Activated CD4-positive, alpha-beta memory T cell treated with anti-CD3 and anti-CD28 coated beads for 36 hours (primary cell): Measurements from ENCODE around the gene HRH3. TPM values are rescaled to one million over a fixed set of nuclear protein-coding genes. Genes with fewer than 3 reads are reported as not detected.

Experiments
- CTCF ChIA-PET: fragments of 350-600 bp; sonication (Branson Sonifier 250); formaldehyde crosslinking; loops from one replicate; lab custom pipeline; 2021; ENCODE audit warnings: antibody characterized with exemption, inconsistent platforms; lab: Charles Lee
- POLR2A ChIA-PET: fragments of 350-600 bp; sonication (Branson Sonifier 250); formaldehyde crosslinking; loops from one replicate; lab custom pipeline; 2021; ENCODE audit warnings: antibody characterized with exemption; lab: Charles Lee
- DNase-seq: peaks from one replicate; pipeline ENCODE4 v3.0.0-alpha.2; 2020
- H3K27ac Mint-ChIP-seq: one replicate; pipeline ENCODE4 v1.8.0; 2021; ENCODE audit warnings: mixed read lengths
- H3K27me3 Mint-ChIP-seq: one replicate; pipeline ENCODE4 v1.8.0; 2021; ENCODE audit warnings: mixed read lengths
- H3K36me3 Mint-ChIP-seq: one replicate; pipeline ENCODE4 v1.8.0; 2021; ENCODE audit warnings: mixed read lengths
- H3K4me1 Mint-ChIP-seq: one replicate; pipeline ENCODE4 v1.8.0; 2021; ENCODE audit warnings: low read depth, mixed read lengths
- H3K4me3 Mint-ChIP-seq: one replicate; pipeline ENCODE4 v1.8.0; 2021; ENCODE audit warnings: mild to moderate bottlenecking, mixed read lengths
- H3K9me3 Mint-ChIP-seq: one replicate; pipeline ENCODE4 v1.8.0; 2021; ENCODE audit warnings: mixed read lengths
- intact Hi-C: fragments of 100-400 bp; cut with micrococcal nuclease; formaldehyde crosslinking; loops from one replicate; pipeline ENCODE4 v1.15.1; 2023
- total RNA-seq, 2 experiments: library from RNA; stranded (reverse); gene quantifications; one replicate each; pipeline ENCODE4 v1.2.3, GENCODE V29; 2021

HRH3 gene
- total RNA-seq, 2 experiments from 2014 or later, result not detected

DNA sequence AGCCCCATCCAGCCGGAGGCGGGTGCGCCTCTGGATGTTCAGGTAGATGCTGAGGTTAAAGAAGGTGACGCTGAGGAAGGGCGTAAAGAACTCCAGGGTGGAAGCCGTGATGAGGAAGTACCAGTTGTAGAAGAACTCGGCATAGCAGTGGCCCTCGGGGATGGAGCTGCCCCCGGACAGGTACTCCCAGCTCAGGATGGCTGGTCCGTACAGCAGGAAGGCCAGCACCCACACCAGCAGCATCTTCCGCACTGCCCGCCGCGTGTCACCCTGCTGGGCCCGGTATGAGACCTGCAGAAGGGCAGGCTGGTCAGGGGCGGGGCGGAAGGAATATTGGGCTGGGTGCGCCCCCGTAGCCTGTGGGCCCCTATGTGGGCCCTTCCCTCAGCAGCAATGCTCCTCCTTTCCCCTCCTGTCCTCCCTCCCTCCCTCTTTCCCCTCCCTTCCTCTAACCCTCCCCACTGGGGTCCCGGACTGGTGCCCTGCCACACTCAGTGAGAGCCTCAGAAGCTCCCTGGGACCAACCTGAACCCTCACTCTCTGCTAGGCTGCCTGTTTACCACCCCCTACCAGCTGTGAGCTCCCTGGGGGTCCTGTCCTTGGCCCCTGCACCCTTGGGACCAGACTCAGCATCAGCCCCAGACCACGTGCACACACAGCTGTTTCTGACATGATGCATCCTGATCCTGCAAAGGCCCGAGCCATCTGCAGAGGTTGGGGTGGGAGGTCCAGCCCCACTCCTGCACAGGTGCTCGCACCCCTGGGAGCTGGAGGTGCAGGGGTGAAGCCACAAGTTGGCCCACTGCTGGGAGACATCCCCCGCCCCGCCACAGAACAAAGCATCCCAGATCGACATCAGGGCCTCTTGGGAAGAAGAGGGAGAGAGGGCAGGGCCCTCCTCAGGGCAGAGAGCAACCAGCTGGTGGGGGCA is 3.2 kb downstream of the HRH3 start:
- H3K9me3 Mint-ChIP-seq, result no peaks in the 10 kb centered on the region
- no peak for DNase-seq
- H3K4me1 Mint-ChIP-seq, result no peaks in the 10 kb centered on the region
- intact Hi-C loops, result no loop called here
- CTCF ChIA-PET, result no interaction called here
- no peak overlapping the region for H3K4me3 Mint-ChIP-seq
- no peak overlapping the region for H3K27ac Mint-ChIP-seq
- POLR2A ChIA-PET, result no interaction called here
- peaks cover 38% of the 10 kb centered on the region for H3K27me3 Mint-ChIP-seq
- H3K36me3 Mint-ChIP-seq, result no peaks in the 10 kb centered on the region

DNA sequence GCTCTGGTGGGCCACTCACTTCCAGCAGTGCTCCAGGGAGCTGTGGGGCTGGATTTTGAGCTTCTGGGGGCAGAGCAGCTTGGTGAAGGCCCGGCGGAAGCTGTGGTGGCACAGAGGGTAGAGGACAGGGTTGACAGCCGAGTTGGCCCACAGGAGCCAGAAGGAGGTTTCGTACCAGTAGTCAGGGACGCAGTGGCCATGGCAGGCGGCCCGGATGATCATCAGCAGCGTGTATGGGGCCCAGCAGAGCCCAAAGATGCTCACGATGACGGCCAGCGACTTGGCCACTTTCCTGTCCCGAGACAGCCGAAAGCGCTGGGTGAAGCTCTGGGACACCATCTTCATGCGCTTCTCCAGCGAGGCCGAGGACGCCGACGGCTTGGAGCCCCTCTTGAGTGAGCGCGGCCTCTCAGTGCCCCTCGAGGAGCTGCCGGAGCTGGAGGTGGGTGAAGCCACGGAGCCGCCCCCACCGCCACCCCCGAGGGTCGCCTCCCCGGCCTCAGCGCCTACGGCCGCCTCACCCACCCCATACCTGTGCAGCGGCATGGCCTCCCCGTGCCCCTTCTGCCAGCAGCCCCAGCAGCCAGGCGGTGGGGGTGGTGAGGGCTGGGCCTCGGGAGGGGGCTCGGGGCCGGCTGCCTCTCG is 4.0 kb downstream of the HRH3 start:
- CTCF ChIA-PET, result no interaction called here
- no peaks in the 10 kb centered on the region for H3K4me1 Mint-ChIP-seq
- H3K27ac Mint-ChIP-seq, result no peak overlapping the region
- no peak overlapping the region for H3K4me3 Mint-ChIP-seq
- H3K9me3 Mint-ChIP-seq, result no peaks in the 10 kb centered on the region
- H3K27me3 Mint-ChIP-seq, result peaks cover 32% of the 10 kb centered on the region
- no peaks in the 10 kb centered on the region for H3K36me3 Mint-ChIP-seq
- DNase-seq, result no peak
- intact Hi-C loops, result no loop called here
- POLR2A ChIA-PET, result no interaction called here

GRCh38 chr20:62215020-62215990 is 4.8 kb downstream of the HRH3 start:
- ChIA-PET POLR2A (no interaction called here), CTCF (no interaction called here)
- Mint-ChIP-seq H3K27me3 (peaks cover 26% of the 10 kb centered on the region), H3K36me3 (no peaks in the 10 kb centered on the region), H3K4me3 (no peak overlapping the region), H3K27ac (no peak overlapping the region), H3K4me1 (no peaks in the 10 kb centered on the region), H3K9me3 (no peaks in the 10 kb centered on the region)
- no peak for DNase-seq
- intact Hi-C loops, result no loop called here

- H3K27me3 Mint-ChIP-seq, result peaks cover 24% of the 10 kb centered on the region
- H3K27ac Mint-ChIP-seq, result no peak overlapping the region
- H3K4me1 Mint-ChIP-seq, result no peaks in the 10 kb centered on the region
- ChIA-PET POLR2A (no interaction called here), CTCF (no interaction called here)
- intact Hi-C loops, result no loop called here
- DNase-seq, result no peak
- H3K9me3 Mint-ChIP-seq, result no peaks in the 10 kb centered on the region
- no peak overlapping the region for H3K4me3 Mint-ChIP-seq
- no peaks in the 10 kb centered on the region for H3K36me3 Mint-ChIP-seq
These were observed 6.0 kb downstream of the HRH3 start for GRCh38 chr20:62214067-62214466.

DNA sequence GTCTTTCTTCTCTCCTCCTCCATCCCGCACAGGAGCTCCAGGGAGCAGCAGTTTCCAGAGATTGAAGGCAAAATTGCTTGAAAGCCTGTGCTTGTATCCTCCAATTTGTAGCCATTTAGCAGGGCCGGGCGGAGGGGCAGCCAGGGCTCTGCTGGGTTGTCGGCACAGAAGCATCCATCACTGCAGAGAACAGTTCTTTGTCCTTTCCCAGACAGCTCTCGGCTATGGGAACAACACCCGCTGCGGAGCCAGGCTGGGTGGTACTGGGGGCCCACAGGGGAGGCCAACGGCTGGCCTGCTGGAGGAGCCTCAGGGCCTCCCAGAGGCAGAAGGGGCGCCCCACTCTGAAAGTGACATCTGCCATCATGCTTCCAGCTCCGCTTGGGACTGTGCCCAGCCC is 7.8 kb downstream of the HRH3 start:
- H3K36me3 Mint-ChIP-seq, result no peaks in the 10 kb centered on the region
- peaks cover 12% of the 10 kb centered on the region for H3K27me3 Mint-ChIP-seq
- DNase-seq, result no peak
- no peak overlapping the region for H3K27ac Mint-ChIP-seq
- H3K9me3 Mint-ChIP-seq, result no peaks in the 10 kb centered on the region
- no peak overlapping the region for H3K4me3 Mint-ChIP-seq
- POLR2A ChIA-PET, result no interaction called here
- H3K4me1 Mint-ChIP-seq, result no peaks in the 10 kb centered on the region
- CTCF ChIA-PET, result no interaction called here
- intact Hi-C loops, result no loop called here

DNA sequence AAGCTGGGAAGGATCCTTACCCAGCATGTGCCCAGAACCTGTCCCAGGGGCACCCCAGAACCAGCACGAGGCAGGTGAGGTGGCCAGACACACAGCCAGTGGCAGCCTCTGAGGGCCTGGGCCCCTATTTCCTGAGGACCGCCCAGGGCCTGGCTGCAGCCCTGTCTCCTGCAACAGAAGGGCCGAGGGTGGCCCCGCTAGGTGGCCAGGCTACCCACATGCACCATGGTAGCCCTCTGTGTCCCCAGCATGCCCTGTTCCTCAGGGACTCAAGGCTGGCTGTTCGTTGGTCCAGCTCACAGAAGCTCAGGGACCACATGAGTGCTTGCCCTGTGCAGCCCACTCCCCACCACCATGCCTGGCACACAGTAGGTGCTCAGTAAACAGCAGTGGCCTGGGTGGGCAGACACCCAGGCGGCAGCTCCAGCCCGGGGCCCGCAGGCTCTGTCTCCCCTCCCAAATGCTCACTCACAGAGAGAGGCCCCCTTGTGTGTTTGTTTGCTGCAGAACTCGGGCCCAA is 8.2 kb downstream of the HRH3 start:
- CTCF ChIA-PET, result no interaction called here

GRCh38 chr20:62211216-62211615 is 8.9 kb downstream of the HRH3 start:
- Mint-ChIP-seq H3K27me3 (peaks cover 9% of the 10 kb centered on the region), H3K9me3 (no peaks in the 10 kb centered on the region), H3K27ac (no peak overlapping the region), H3K4me3 (no peak overlapping the region), H3K36me3 (no peaks in the 10 kb centered on the region), H3K4me1 (no peaks in the 10 kb centered on the region)
- no peak for DNase-seq
- ChIA-PET POLR2A (no interaction called here), CTCF (no interaction called here)
- intact Hi-C loops, result no loop called here

More for the DNA sequence above, 8.2 kb downstream of the HRH3 start:
- POLR2A ChIA-PET, result no interaction called here
- Mint-ChIP-seq H3K4me3 (no peak overlapping the region), H3K9me3 (no peaks in the 10 kb centered on the region), H3K4me1 (no peaks in the 10 kb centered on the region), H3K27me3 (peaks cover 10% of the 10 kb centered on the region), H3K36me3 (no peaks in the 10 kb centered on the region), H3K27ac (no peak overlapping the region)
- DNase-seq, result no peak
- intact Hi-C loops, result no loop called here

GRCh38 chr20:62210496-62210855 is 9.6 kb downstream of the HRH3 start:
- Mint-ChIP-seq H3K4me1 (no peaks in the 10 kb centered on the region), H3K36me3 (no peaks in the 10 kb centered on the region), H3K4me3 (no peak overlapping the region), H3K9me3 (no peaks in the 10 kb centered on the region), H3K27me3 (peaks cover 9% of the 10 kb centered on the region), H3K27ac (no peak overlapping the region)
- ChIA-PET POLR2A (no interaction called here), CTCF (no interaction called here)
- no peak for DNase-seq
- intact Hi-C loops, result no loop called here

- Mint-ChIP-seq H3K4me3 (no peak overlapping the region), H3K4me1 (no peaks in the 10 kb centered on the region), H3K36me3 (no peaks in the 10 kb centered on the region), H3K27ac (no peak overlapping the region), H3K9me3 (no peaks in the 10 kb centered on the region), H3K27me3 (peaks cover 7% of the 10 kb centered on the region)
- ChIA-PET POLR2A (no interaction called here), CTCF (no interaction called here)
- no peak for DNase-seq
- intact Hi-C loops, result no loop called here
These were observed 10.1 kb downstream of the HRH3 start for GRCh38 chr20:62209850-62210495.

DNA sequence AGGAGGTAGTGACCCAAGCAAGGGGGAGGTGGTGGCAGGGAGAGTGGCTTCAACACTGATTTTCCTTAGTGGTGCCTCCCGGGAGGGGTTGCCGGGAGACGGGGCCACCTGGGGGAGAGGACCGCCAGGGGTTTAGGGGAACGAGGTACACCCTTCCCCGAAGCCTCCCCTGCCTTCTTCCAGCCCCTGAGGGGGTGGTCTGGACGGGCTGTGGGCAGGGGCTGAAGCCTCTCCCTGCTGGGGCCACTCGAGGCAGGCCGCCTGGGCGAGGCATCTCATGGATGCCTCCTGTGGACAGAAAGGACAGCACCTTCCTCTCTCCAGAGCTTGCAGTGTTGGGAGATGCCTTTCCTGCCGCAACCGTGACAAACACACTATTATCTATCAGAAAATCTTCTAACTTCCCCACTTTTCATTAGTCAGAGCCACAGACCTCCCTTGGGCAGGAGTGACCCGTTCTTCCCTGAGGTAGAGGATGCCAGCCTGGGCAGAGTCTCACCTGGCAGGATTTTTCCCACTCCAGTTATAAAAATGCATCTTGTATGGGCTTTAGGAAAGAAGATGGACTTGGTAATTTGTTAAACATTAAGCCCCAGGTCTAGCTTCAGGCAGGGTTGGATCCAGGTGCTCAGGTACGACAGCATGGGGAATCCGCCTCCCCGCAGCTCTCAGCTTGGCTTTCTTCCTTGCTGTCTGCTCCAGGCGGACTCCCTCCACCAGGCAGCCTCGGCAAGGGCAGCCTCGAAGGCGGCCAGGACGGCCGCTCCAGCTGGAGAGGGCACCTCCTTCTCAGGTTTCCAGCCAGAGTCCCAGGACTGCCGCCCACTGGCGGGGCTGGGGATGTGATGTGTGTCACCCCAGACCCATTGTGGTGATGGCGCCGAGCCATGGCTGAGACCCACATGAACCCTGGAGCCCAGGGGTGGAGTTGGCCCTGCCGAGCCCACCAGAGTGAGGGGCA is 11.0 kb downstream of the HRH3 start:
- no peaks in the 10 kb centered on the region for H3K4me1 Mint-ChIP-seq
- intact Hi-C loops, result no loop called here
- H3K4me3 Mint-ChIP-seq, result no peak overlapping the region
- CTCF ChIA-PET, result no interaction called here
- no peaks in the 10 kb centered on the region for H3K36me3 Mint-ChIP-seq
- H3K27ac Mint-ChIP-seq, result no peak overlapping the region
- H3K9me3 Mint-ChIP-seq, result no peaks in the 10 kb centered on the region
- no peak for DNase-seq
- POLR2A ChIA-PET, result no interaction called here
- H3K27me3 Mint-ChIP-seq, result peaks cover 3% of the 10 kb centered on the region
